ENCODE results near the gene RFX2.
"Not testable (repeated sequence)": the region's sequence is repeated elsewhere in the genome, so short reads cannot be mapped to it uniquely, and the experiment has no call there.

Gene RFX2

DNA sequence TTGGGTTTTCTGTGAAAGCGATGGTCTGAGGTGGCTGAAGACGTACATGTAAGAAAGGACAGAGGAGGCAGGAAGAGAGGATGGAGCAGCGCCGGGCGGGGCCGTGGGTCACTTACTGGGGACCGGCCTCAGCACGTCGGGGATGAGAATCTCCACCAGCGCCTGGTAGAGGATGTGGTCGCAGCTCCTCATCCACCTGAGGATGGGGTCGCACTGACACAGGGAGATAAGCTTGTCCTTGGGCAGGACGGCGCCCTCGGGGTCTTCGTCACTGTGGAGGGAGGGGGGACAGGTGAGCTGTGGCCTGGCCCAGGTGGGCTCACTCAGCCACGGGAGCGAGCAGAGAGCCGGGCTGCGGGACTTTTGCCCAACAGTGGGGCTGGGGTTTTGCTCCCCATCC is 103.4 kb downstream of the RFX2 start:
- no peak for DNase-seq

- DNase-seq: not testable (repeated sequence)
These were observed 104.2 kb downstream of the RFX2 start for GRCh38 chr19:6006070-6006446.

GRCh38 chr19:6005321-6006069 is 104.8 kb downstream of the RFX2 start:
- no peak for DNase-seq

DNA sequence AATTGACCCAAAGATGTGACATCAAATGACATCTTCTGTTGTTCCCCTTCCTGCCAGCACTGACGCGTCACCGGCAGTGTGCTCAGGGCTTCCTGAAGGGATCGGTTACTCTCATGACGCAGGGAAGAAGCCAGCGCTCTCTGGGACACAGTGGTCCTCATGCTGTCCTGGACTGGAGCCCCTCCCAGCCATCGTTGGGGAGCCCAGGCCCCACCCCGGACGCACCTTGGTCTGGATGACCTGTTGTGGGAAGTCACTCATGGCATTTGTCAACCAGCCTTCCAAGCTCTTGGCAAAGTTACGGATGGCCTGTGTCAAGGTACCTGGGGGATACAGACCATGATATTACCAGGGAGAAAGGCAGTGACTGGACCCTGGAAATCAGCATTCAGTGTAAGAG is 106.3 kb downstream of the RFX2 start:
- DNase-seq: no peak

GRCh38 chr19:6002591-6002990 is 107.7 kb downstream of the RFX2 start:
- no peak for DNase-seq

DNA sequence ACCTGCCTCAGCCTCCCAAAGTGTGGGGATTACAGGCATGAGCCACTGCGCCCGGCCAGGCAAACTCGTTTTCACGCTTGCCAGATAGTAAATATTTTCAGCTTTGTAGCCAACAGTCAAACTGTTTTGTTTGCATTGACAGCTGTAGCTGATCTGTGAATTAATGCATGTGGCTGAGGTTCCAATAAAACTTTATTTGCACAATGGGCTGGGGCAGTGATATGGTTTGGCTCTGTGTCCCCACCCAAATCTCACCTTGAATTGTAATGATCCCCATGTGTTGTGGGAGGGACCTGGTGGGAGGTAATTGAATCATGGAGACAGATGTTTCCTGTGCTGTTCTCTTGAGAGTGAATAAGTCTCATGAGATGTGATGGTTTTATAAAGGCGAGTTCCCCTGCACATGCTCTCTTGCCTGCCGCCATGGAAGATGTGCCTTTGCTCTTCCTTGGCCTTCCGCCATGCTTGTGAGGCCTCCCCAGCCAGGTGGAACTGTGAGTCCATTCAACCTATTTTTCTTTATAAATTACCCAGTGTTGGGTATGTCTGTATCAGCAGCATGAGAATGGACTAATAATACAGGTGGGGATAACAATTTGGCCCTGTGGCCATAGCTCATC is 110.0 kb downstream of the RFX2 start:
- DNase-seq: no peak

- DNase-seq: no peak
These were observed 110.6 kb downstream of the RFX2 start for GRCh38 chr19:5999693-6000092.

DNA sequence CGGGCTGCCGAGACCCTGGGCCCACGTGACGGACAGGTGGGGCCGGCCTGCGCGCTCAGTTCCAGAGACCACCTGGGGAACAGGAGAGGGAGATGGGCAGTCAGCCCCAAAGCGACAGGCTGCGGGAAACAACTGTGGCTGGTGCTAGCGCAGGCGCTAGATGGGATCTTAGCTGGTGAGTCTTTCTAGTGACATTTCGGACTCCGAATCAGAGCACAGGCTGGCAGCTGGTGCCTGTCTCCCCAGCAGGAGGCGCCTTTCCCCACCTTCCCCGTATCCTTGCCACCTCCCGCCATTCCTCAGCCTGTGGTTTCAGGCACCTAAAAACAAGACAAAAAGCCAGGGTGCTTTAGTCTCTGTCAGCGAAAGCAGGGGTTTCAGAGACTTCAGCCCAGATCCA is 112.9 kb downstream of the RFX2 start:
- DNase-seq: no peak

- DNase-seq: no peak
These were observed 113.5 kb downstream of the RFX2 start for GRCh38 chr19:5996623-5997320.

- DNase-seq: no peak
These were observed 114.2 kb downstream of the RFX2 start for GRCh38 chr19:5996102-5996501.

GRCh38 chr19:5995606-5996005 is 114.7 kb downstream of the RFX2 start:
- no peak for DNase-seq

DNA sequence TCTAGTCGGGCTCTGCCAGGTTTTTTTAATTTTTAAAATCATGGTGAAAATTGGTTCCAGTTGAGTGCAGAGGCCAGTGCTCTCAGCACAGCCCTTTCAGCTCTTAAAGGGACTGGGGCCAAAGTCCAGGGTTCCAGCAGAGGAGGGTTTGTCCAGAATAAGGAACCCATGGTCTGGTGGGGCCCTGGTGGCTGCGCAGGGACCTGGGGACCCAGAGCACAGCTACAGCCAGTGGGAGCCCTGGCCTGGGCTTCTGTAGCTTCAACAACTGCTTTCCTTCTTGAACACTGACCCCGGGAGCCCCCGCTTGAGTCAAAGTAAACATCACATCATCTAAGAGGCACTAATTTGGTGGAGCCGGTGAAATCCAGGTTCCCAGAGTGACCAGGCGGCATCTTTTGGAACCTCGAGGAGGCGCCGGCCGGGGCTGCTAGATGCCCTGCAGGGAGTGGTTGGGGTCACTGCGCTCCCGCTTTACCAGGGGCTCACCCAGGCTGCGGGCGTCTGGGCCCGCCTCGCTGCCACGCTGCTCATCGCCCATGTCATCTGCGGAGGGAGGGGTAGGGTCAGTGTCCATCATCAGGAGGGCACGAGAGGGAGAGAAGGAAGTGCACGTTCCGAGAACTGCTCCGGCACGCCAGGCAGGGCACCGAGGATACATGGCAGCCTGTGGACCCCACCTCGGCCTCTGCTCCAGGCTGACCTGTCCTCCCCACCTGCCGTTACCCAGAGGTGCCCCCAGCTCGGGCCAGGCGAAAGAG is 115.7 kb downstream of the RFX2 start:
- no peak for DNase-seq

DNA sequence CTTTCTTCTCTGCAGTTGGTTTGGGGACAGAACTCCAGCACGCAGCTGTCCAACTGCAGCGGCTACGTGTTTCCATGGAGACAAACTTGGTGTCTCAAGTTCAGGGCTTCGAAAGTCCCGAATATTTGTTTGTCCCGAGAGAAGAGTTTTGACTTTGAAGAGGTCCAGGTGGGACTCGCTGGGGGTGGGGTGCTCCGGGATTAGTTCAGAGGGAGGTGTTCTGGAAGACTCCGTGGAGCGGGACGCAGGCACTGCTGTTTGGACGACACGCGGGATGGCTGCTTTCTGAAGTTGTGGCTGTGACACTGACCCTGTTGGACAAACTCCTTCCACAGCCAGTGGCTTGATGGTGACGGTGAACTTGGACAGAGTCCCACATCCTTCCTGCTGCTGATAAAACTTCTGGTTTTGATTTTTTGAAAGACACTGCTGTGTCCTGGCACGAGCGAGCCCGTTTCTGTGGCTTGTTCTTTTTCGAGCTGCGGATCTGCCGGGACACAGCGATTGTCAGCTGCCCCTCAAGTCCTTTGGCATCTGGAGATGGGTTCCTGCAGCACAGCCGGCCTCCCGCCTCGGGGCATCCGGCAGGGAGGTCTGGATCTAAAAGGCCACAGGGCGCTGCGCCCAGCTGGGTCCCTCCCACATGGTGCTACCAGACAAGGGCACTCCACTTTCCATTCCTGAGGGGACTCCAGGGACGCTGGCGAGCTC is 116.5 kb downstream of the RFX2 start:
- DNase-seq: peak; percentile 28

- no peak for DNase-seq
These were observed 117.1 kb downstream of the RFX2 start for GRCh38 chr19:5993201-5993600.

GRCh38 chr19:5992756-5993155 is 117.5 kb downstream of the RFX2 start:
- no peak for DNase-seq

DNA sequence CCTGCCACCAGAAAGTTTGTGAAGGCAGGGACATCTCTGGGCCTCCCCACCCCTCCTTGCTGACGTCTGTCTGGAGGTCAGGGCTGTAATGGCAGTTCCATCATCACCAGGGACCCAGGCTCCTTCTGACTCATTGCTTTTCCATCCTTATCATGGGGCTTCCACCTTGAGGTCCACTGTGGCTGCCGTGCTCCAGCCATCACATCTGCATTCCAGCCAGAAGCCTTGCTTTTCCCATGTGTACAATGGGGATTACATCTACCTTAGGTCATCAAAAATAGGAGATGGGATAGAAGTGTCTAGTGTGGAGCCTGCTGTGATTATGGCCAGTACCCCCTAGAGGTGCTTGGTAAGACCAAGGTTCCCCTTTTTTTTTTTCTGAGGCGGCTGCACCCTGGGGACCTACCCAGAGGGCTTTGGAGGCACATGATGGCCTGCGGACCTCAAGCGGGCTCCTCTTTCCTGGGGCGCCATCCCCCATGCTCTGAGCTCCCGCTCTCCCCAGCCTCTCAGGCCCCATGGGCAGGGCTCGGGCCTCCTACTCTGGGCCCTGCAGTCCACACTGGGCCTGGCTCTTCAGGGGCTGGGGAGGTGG is 119.0 kb downstream of the RFX2 start:
- no peak for DNase-seq

- DNase-seq: peak; percentile 10
These were observed 120.0 kb downstream of the RFX2 start for GRCh38 chr19:5990289-5990797.

GRCh38 chr19:5989388-5990074 is 120.8 kb downstream of the RFX2 start:
- DNase-seq: no peak

DNA sequence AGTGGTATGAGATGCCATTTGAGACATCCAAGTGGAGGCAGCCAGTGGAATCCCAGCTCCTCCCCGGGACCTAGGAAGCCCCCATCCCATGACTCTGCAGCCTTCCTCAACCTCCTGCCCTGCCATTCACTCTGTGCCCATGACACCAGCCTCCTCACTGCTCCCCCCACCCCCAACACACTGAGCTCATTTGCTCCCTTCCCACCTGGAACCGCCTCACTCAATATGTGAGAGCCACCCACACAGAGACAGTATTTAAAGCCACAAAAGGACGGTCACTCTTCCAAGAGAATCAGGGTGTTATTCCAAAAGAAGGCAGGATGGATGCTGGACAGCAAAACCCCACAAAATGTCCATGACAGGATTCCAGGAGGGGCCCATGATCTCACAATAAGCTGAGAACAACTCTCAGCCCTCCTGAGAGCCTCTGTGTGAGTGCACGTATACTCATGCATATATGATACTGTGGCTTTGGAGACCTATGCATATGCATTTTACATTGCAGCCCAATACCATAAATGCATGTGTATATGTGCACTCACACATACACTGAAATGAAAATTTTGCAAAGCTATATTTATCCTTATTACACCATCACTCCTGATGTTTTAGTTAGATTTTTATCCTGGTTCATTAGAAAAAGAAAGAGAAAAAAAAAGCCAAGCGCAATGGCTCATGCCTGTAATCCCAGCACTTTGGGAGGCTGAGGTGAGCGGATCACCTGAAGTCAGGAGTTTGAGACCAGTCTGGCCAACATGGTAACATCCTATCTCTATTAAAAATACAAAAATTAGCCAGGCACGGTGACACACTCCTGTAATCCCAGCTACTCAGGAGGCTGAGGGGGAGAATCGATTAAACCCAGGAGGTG is 121.5 kb downstream of the RFX2 start:
- peak; percentile 15 for DNase-seq

GRCh38 chr19:5987077-5987818 is 123.1 kb downstream of the RFX2 start:
- DNase-seq: peak; percentile 70
